ENCODE measurements around the gene ZFR.

GRCh38 chr5:32383586-32383985 lies 61.0 kb downstream of the ZFR start:
- no peak for TF ChIP-seq CTCF (IDR thresholded peaks at IDR 0.05)
- no peak for TF ChIP-seq REST (IDR thresholded peaks at IDR 0.05; ENCODE audit: insufficient read depth in 1 of 2, low read depth in 2 of 2, low read length in 1 of 2)

All from Panc1 (cell line).